Trophoblast cell (in vitro differentiated cells and primary cell): ENCODE results near the gene LRP1. TPM values are rescaled to one million over a fixed set of nuclear protein-coding genes. Genes with fewer than 3 reads are reported as not detected.

ENCODE experiments used
- DNase-seq, 2 donors: peaks; one replicate each; pipeline ENCODE4 v3.0.0-alpha.2; 2016
- H2AFZ ChIP-seq: 2 replicates; pipeline ENCODE4 v1.6.1; 2013; ENCODE audit warnings: low read length, moderate library complexity, mild to moderate bottlenecking; ENCODE audit not compliant: insufficient read depth, poor library complexity
- H2AK5ac ChIP-seq: 2 replicates; pipeline ENCODE4 v1.6.1; 2013; ENCODE audit warnings: mild to moderate bottlenecking, low read length
- H2BK120ac ChIP-seq: 2 replicates; pipeline ENCODE4 v1.6.1; 2013; ENCODE audit warnings: low read length, mild to moderate bottlenecking, moderate library complexity; ENCODE audit not compliant: insufficient read depth, poor library complexity
- H2BK12ac ChIP-seq: 2 replicates; pipeline ENCODE4 v1.6.1; 2013; ENCODE audit warnings: mild to moderate bottlenecking, low read length, moderate library complexity
- H2BK5ac ChIP-seq: 2 replicates; pipeline ENCODE4 v1.6.1; 2013; ENCODE audit warnings: low read length, low read depth, moderate library complexity, mild to moderate bottlenecking; ENCODE audit not compliant: poor library complexity
- H3K14ac ChIP-seq: 2 replicates; pipeline ENCODE4 v1.6.1; 2013; ENCODE audit warnings: mild to moderate bottlenecking, low read length
- H3K18ac ChIP-seq: 2 replicates; pipeline ENCODE4 v1.6.1; 2013; ENCODE audit warnings: mild to moderate bottlenecking, low read length
- H3K23ac ChIP-seq: 2 replicates; pipeline ENCODE4 v1.6.1; 2013; ENCODE audit warnings: low read length
- H3K27ac ChIP-seq: 2 replicates; pipeline ENCODE4 v1.5.1; 2013; ENCODE audit warnings: low read depth, mild to moderate bottlenecking, inconsistent platforms, low read length, moderate library complexity
- H3K27me3 ChIP-seq: 2 replicates; pipeline ENCODE4 v1.6.1; 2013; ENCODE audit warnings: inconsistent platforms, mild to moderate bottlenecking, low read length, moderate library complexity; ENCODE audit not compliant: insufficient read depth
- H3K36me3 ChIP-seq, 2 experiments: 1 replicate in 1 of 2; 2 replicates in 1 of 2; pipeline ENCODE4 v1.6.1; 2013; ENCODE audit warnings: low read length in 2 of 2, mild to moderate bottlenecking in 2 of 2, moderate library complexity in 1 of 2; ENCODE audit not compliant: insufficient read depth in 2 of 2, control insufficient read depth in 1 of 2
- H3K4ac ChIP-seq: 2 replicates; pipeline ENCODE4 v1.6.1; 2013; ENCODE audit warnings: low read depth, mild to moderate bottlenecking, low read length, moderate library complexity
- H3K4me1 ChIP-seq, 2 experiments: 1 replicate in 1 of 2; 2 replicates in 1 of 2; pipeline ENCODE4 v1.6.1; 2013; ENCODE audit warnings: low read length in 2 of 2, mild to moderate bottlenecking in 2 of 2, moderate library complexity in 1 of 2; ENCODE audit not compliant: insufficient read depth in 2 of 2, control insufficient read depth in 1 of 2
- H3K4me2 ChIP-seq: 2 replicates; pipeline ENCODE4 v1.6.1; 2013; ENCODE audit warnings: inconsistent platforms, mild to moderate bottlenecking, low read length, moderate library complexity
- H3K4me3 ChIP-seq: 2 replicates; pipeline ENCODE4 v1.5.1; 2013; ENCODE audit warnings: mild to moderate bottlenecking, low read depth, low read length, inconsistent platforms
- H3K79me1 ChIP-seq: one replicate; pipeline ENCODE4 v1.6.1; 2013; ENCODE audit warnings: low read length
- H3K79me2 ChIP-seq: 2 replicates; pipeline ENCODE4 v1.6.1; 2013; ENCODE audit warnings: low read length, mild to moderate bottlenecking; ENCODE audit not compliant: control insufficient read depth, insufficient read depth, poor library complexity
- H3K9ac ChIP-seq: 2 replicates; pipeline ENCODE4 v1.6.1; 2013; ENCODE audit warnings: mild to moderate bottlenecking, low read length
- H3K9me3 ChIP-seq: 2 replicates; pipeline ENCODE4 v1.6.1; 2013; ENCODE audit warnings: low read depth, mild to moderate bottlenecking, control low read depth, inconsistent platforms, low read length; ENCODE audit not compliant: insufficient read depth
- H4K12ac ChIP-seq: 2 replicates; pipeline ENCODE4 v1.6.1; 2013; ENCODE audit warnings: low read depth, mild to moderate bottlenecking, low read length, moderate library complexity
- H4K8ac ChIP-seq: 2 replicates; pipeline ENCODE4 v1.6.1; 2013; ENCODE audit warnings: low read depth, mild to moderate bottlenecking, low read length, moderate library complexity
- H4K91ac ChIP-seq: one replicate; pipeline ENCODE4 v1.6.1; 2013; ENCODE audit warnings: low read depth, mild to moderate bottlenecking, low read length, moderate library complexity
- WGBS: extraction: QIAGEN DNeasy Blood & Tissue Kit; methylation state at CpG from one replicate; pipeline ENCODE4 v1.1.7; 2013; ENCODE audit warnings: missing lambda C conversion rate; ENCODE audit not compliant: insufficient read length, insufficient coverage; ENCODE audit errors: extremely low coverage; 5-methylcytosine and 5-hydroxymethylcytosine counted together
- polyA plus RNA-seq: library from polyadenylated mRNA; stranded (reverse); fragments of 200-250 nt; gene quantifications from 2 replicates; pipeline ENCODE4 v1.2.3, GENCODE V29; 2013

LRP1 gene
- polyA plus RNA-seq, result 45.9 and 49.7 TPM in 2 replicates

- peak within 1 kb of the TSS; percentile 98 for H3K4me2 ChIP-seq
- H2BK5ac ChIP-seq, result peak within 1 kb of the TSS; percentile 99
- peak within 1 kb of the TSS; percentile 99 for H2AFZ ChIP-seq
- H3K4me1 ChIP-seq, result peaks cover 32 to 39% of the 10 kb centered on the region in 2 experiments
- peak within 1 kb of the TSS; percentile 99 for H4K91ac ChIP-seq
- H3K4ac ChIP-seq, result peak within 1 kb of the TSS; percentile 98
- no peaks in the 10 kb centered on the region for H3K27me3 ChIP-seq
- peak within 1 kb of the TSS; percentile 95 for H2BK120ac ChIP-seq
- peaks cover 27% of the 10 kb centered on the region for H3K79me1 ChIP-seq
- peak within 1 kb of the TSS; percentile 85 for H2BK12ac ChIP-seq
- H3K4me3 ChIP-seq, result peak within 1 kb of the TSS; percentile 87
- H3K23ac ChIP-seq, result no peak within 1 kb of the TSS
- H3K18ac ChIP-seq, result peak within 1 kb of the TSS; percentile 97
- WGBS, result no CpG with 5 or more reads among the region's 57 CpGs
- peak within 1 kb of the TSS; percentile 89 for H3K9ac ChIP-seq
- peak within 1 kb of the TSS; percentile 99 for H4K8ac ChIP-seq
- H3K9me3 ChIP-seq, result no peaks in the 10 kb centered on the region
- H3K36me3 ChIP-seq, result no peaks in the 10 kb centered on the region
- H3K27ac ChIP-seq, result peak within 1 kb of the TSS; percentile 98
- peak within 1 kb of the TSS; percentile 98 for H2AK5ac ChIP-seq
- DNase-seq, result peak; percentile 68 to 90
- H4K12ac ChIP-seq, result peak within 1 kb of the TSS; percentile 83
- peak within 1 kb of the TSS; percentile 100 for H3K14ac ChIP-seq
- peaks cover 27% of the 10 kb centered on the region for H3K79me2 ChIP-seq
Measured at GRCh38 chr12:57127726-57128518, at the start of gene LRP1. LRP1 (plus strand) TSS chr12:57128483; CDS start chr12:57128965, 482 bp downstream.

- Histone ChIP-seq H3K23ac (no peak within 1 kb of the TSS), H2BK12ac (no peak within 1 kb of the TSS), H4K12ac (peak within 1 kb of the TSS; percentile 37), H3K9me3 (no peaks in the 10 kb centered on the region), H3K79me1 (no peaks in the 10 kb centered on the region), H3K4me3 (peak within 1 kb of the TSS; percentile 82), H3K27ac (peak within 1 kb of the TSS; percentile 50), H4K8ac (peak within 1 kb of the TSS; percentile 31), H3K4me2 (peak within 1 kb of the TSS; percentile 88), H2AK5ac (no peak within 1 kb of the TSS), H3K4ac (peak within 1 kb of the TSS; percentile 5), H2BK5ac (peak within 1 kb of the TSS; percentile 35), H2BK120ac (no peak within 1 kb of the TSS), H3K9ac (peak within 1 kb of the TSS; percentile 85), H3K36me3 (peaks cover 0 to 3% of the 10 kb centered on the region in 2 experiments), H3K79me2 (peaks cover 4% of the 10 kb centered on the region), H4K91ac (peak within 1 kb of the TSS; percentile 21), H3K14ac (peak within 1 kb of the TSS; percentile 39), H3K18ac (peak within 1 kb of the TSS; percentile 26), H2AFZ (peak within 1 kb of the TSS; percentile 5), H3K4me1 (no peaks in the 10 kb centered on the region), H3K27me3 (no peaks in the 10 kb centered on the region)
- DNase-seq, result peak; percentile 100
- no CpG with 5 or more reads among the region's 39 CpGs for WGBS
Measured at GRCh38 chr12:57078519-57079404, 49.5 kb upstream of the LRP1 start, which contains the start of gene NEMP1. NEMP1 (minus strand) TSS chr12:57078791; CDS start chr12:57078745, 46 bp downstream.

GRCh38 chr12:57079821-57080220 is 48.5 kb upstream of the LRP1 start:
- peak in 1 of 2 donors; percentile 28 for DNase-seq
- H2BK5ac ChIP-seq, result no peak overlapping the region
- no peaks in the 10 kb centered on the region for H3K4me1 ChIP-seq
- H2AFZ ChIP-seq, result no peak overlapping the region
- H3K79me1 ChIP-seq, result no peaks in the 10 kb centered on the region
- H3K27me3 ChIP-seq, result no peaks in the 10 kb centered on the region
- H3K4ac ChIP-seq, result no peak overlapping the region
- peaks cover 4% of the 10 kb centered on the region for H3K79me2 ChIP-seq
- no peak overlapping the region for H3K23ac ChIP-seq
- H3K9me3 ChIP-seq, result no peaks in the 10 kb centered on the region
- H3K4me2 ChIP-seq, result no peak overlapping the region
- H4K12ac ChIP-seq, result no peak overlapping the region
- H2BK120ac ChIP-seq, result no peak overlapping the region
- WGBS, result no CpG with 5 or more reads among the region's 1 CpG
- no peak overlapping the region for H3K9ac ChIP-seq
- H4K8ac ChIP-seq, result no peak overlapping the region
- no peak overlapping the region for H3K14ac ChIP-seq
- H2AK5ac ChIP-seq, result no peak overlapping the region
- no peak overlapping the region for H3K4me3 ChIP-seq
- H3K36me3 ChIP-seq, result peaks cover 0 to 1% of the 10 kb centered on the region in 2 experiments
- H4K91ac ChIP-seq, result no peak overlapping the region
- no peak overlapping the region for H2BK12ac ChIP-seq
- no peak overlapping the region for H3K27ac ChIP-seq
- no peak overlapping the region for H3K18ac ChIP-seq

GRCh38 chr12:57080855-57081254 is 47.4 kb upstream of the LRP1 start:
- Histone ChIP-seq H3K18ac (no peak overlapping the region), H2AFZ (no peak overlapping the region), H2BK12ac (no peak overlapping the region), H3K4me3 (no peak overlapping the region), H4K8ac (no peak overlapping the region), H2BK5ac (no peak overlapping the region), H3K9ac (no peak overlapping the region), H3K14ac (no peak overlapping the region), H2AK5ac (no peak overlapping the region), H3K9me3 (no peaks in the 10 kb centered on the region), H3K4me1 (peaks cover 2 to 4% of the 10 kb centered on the region in 2 experiments), H3K27ac (no peak overlapping the region), H3K4me2 (no peak overlapping the region), H3K4ac (no peak overlapping the region), H3K23ac (no peak overlapping the region), H3K79me2 (peaks cover 5% of the 10 kb centered on the region), H4K12ac (no peak overlapping the region), H3K36me3 (no peaks in the 10 kb centered on the region), H4K91ac (no peak overlapping the region), H3K27me3 (no peaks in the 10 kb centered on the region), H2BK120ac (no peak overlapping the region), H3K79me1 (peaks cover under 1% of the 10 kb centered on the region)
- no peak for DNase-seq
- no CpG with 5 or more reads among the region's 1 CpG for WGBS
